ENCODE measurements around the gene SLC23A1.

GRCh38 chr5:139417214-139417613 lies 34.1 kb upstream of the SLC23A1 start:
- TF ChIP-seq GABPA (IDR thresholded peaks at IDR 0.05; ENCODE audit: low read depth) (no peak), CTCF (IDR thresholded peaks at IDR 0.05; ENCODE audit: insufficient read depth, low read length) (no peak), POLR2AphosphoS5 (IDR thresholded peaks at IDR 0.05; ENCODE audit: low read depth) (no peak), REST (IDR thresholded peaks at IDR 0.05; ENCODE audit: insufficient replicate concordance, low read depth) (no peak), SPI1 (IDR thresholded peaks at IDR 0.05; ENCODE audit: borderline replicate concordance, low read depth) (no peak)

Measured in HL-60 (cell line).